Measurements from ENCODE around the gene ACAA1.
"Not testable (repeated sequence)": the region's sequence is repeated elsewhere in the genome, so short reads cannot be mapped to it uniquely, and the experiment has no call there.

The ACAA1 gene

DNA sequence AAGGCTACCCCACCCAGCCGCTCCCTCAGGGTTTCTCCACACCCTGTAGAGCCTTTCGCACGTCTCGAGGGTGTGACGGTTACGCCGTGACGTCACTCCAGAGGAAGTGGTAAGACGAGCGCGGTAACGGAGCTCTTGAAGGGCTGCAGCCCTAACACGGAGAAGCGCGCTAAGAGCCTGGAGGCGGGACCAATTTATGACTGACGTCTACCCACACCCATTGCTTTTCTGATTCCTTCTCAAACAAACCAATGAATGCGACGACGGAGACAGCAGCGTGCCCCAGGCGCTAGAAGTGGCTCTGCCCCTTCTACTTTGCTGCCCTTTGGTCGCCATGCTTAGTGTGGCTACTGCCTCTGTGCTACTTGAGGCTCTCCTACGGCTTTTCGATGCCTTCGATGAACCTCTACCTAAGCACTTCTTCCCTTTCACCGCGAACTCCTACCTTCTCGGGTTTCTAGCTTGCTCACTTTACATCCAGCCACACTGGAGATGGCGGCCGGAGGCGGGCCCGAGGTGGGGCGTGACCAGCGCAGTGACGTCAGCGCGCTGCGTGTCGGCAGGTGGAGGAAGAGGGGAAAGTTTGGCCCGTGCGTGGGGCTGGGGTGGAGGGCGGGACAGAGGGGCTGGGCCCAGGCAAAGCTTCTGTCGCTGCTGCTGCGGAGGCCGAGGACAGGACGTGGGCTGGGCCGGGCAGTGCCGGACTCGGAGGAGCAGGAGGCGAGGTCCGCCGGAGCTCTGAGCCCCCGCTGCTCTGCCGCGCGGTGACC, 28.2 kb upstream of the ACAA1 start, which contains the start of gene OXSR1:
Gene OXSR1 (plus strand): TSS at position 586 of the 770 bp plus-strand sequence. CDS start 340 bp downstream, outside the sequence.
- no peaks in the 10 kb centered on the region for H3K36me3 ChIP-seq (ENCODE audit: control insufficient read depth in 5 of 5, insufficient read depth in 5 of 5, low read length in 5 of 5)
- H3K4me1 ChIP-seq (ENCODE audit: control insufficient read depth in 5 of 5, insufficient read depth in 5 of 5, low read length in 5 of 5), result peaks cover 2 to 27% (median 17%) of the 10 kb centered on the region in 5 donors
- H3K9ac ChIP-seq (ENCODE audit: low read length in 5 of 5), result peak within 1 kb of the TSS; percentile 72 to 98 (median 87)
- H3K9me3 ChIP-seq (ENCODE audit: control insufficient read depth in 5 of 5, low read length in 5 of 5), result no peaks in the 10 kb centered on the region
- H3K27ac ChIP-seq (ENCODE audit: low read depth, low read length), result peak within 1 kb of the TSS; percentile 98
- H3K27me3 ChIP-seq (ENCODE audit: control insufficient read depth in 5 of 5, insufficient read depth in 4 of 5, low read length in 5 of 5), result no peaks in the 10 kb centered on the region
- H3K4me3 ChIP-seq (ENCODE audit: low read depth in 1 of 5, low read length in 5 of 5), result peak within 1 kb of the TSS; percentile 73 to 95 (median 84)

DNA sequence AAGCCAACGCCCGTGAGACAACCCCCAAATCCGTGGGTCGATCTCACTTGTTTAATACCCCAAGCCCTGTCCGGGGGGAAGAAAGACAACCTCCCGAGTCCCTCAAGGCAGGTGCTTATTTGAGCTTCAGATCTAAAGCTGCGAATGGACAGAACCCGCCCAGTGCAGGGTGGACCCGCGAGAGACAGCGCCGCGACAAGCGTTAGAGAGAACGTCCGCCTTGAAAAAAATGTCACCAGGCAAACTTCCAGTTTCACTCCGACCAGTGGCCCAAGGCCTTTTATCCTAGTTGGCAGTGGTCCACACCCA, 27.7 kb upstream of the ACAA1 start:
- peak overlapping the region; percentile 72 to 98 (median 81) for H3K9ac ChIP-seq (ENCODE audit: low read length in 5 of 5)
- peak overlapping the region; percentile 61 to 95 (median 84) for H3K4me3 ChIP-seq (ENCODE audit: low read depth in 1 of 5, low read length in 5 of 5)
- peaks cover 2 to 27% (median 17%) of the 10 kb centered on the region in 5 donors for H3K4me1 ChIP-seq (ENCODE audit: control insufficient read depth in 5 of 5, insufficient read depth in 5 of 5, low read length in 5 of 5)
- no peaks in the 10 kb centered on the region for H3K36me3 ChIP-seq (ENCODE audit: control insufficient read depth in 5 of 5, insufficient read depth in 5 of 5, low read length in 5 of 5)
- no peaks in the 10 kb centered on the region for H3K9me3 ChIP-seq (ENCODE audit: control insufficient read depth in 5 of 5, low read length in 5 of 5)
- no peaks in the 10 kb centered on the region for H3K27me3 ChIP-seq (ENCODE audit: control insufficient read depth in 5 of 5, insufficient read depth in 4 of 5, low read length in 5 of 5)
- peak overlapping the region; percentile 98 for H3K27ac ChIP-seq (ENCODE audit: low read depth, low read length)

DNA sequence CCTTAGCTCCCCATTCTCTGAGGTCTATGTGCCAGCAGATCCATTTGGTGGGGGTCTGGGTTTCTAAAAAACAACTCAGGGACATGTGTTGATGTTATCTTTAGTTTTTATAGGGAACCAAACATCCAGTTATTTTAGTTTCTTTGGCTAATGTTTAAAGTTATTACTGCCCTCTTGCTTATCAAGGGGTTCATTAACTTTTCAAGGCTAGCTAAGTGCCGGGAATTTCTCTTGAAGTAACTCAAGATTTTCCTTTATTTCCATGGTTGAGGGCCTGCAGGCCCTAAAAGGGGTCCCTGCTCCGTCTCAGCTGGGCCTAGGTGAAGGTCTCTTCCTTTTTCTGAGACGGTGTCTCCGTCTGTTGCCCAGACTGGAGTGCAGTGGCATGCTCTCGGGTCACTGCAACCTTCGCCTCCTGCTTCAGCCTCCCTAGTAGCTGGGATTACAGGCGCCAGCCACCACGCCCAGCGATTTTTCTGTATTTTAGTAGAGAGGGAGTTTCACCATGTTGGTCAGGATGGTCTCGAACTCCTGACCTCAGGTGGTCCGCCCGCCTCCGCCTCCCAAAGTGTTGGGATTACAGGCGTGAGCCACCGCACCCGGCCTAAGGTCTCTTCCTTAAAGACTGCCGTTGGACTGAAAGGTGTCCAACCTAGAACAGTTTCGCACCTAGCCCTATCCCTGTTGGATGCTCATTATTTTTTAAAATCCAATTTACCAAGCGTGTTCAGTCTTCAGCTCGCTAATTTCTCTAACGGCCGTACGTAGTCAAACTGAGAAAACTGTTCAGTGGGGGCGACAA, 27.1 kb upstream of the ACAA1 start:
- no peaks in the 10 kb centered on the region for H3K36me3 ChIP-seq (ENCODE audit: control insufficient read depth in 5 of 5, insufficient read depth in 5 of 5, low read length in 5 of 5)
- no peaks in the 10 kb centered on the region for H3K27me3 ChIP-seq (ENCODE audit: control insufficient read depth in 5 of 5, insufficient read depth in 4 of 5, low read length in 5 of 5)
- peak overlapping the region; percentile 98 for H3K27ac ChIP-seq (ENCODE audit: low read depth, low read length)
- H3K9ac ChIP-seq (ENCODE audit: low read length in 5 of 5), result peak overlapping the region; percentile 72 to 98 (median 81)
- no peaks in the 10 kb centered on the region for H3K9me3 ChIP-seq (ENCODE audit: control insufficient read depth in 5 of 5, low read length in 5 of 5)
- peak overlapping the region; percentile 61 to 95 (median 84) for H3K4me3 ChIP-seq (ENCODE audit: low read depth in 1 of 5, low read length in 5 of 5)
- peaks cover 2 to 27% (median 17%) of the 10 kb centered on the region in 5 donors for H3K4me1 ChIP-seq (ENCODE audit: control insufficient read depth in 5 of 5, insufficient read depth in 5 of 5, low read length in 5 of 5)

DNA sequence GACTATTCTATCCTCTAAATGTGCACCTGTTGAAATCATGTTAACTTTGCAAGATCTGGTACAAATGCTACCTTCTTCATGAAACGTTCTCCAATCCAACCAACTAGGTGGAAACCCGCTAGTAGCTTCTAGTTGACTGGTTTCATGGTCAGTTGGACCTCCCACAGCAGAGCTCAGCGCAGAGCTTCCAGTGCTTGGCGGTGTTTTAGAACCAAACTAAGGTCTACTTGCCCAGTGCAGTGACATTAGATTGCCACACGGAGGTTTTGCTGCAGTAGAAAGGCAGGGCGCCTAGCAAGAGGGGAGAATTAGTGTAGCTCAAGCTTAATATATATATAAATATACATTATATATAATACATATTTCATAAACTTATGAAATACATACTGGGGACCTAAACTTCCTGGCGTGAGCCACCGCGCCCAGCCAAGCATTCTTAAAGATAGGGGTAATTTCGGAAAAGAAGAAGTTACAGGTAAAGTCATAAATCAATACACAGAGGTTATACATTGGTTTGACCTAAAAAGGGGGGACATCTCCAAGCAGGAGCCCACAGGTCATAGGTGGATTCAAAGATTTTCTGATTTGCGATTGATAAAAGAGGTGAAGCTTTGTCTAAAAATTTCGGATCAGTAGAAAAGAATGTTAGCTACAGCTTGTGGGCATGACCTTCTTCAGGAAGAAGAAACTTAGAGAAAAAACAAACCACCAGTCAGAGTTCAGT, 26.4 kb upstream of the ACAA1 start:
- H3K27me3 ChIP-seq (ENCODE audit: control insufficient read depth in 5 of 5, insufficient read depth in 4 of 5, low read length in 5 of 5), result no peaks in the 10 kb centered on the region
- H3K9ac ChIP-seq (ENCODE audit: low read length in 5 of 5), result no peak overlapping the region
- no peak overlapping the region for H3K4me3 ChIP-seq (ENCODE audit: low read depth in 1 of 5, low read length in 5 of 5)
- peak overlapping the region; percentile 98 for H3K27ac ChIP-seq (ENCODE audit: low read depth, low read length)
- peaks cover 2 to 27% (median 17%) of the 10 kb centered on the region in 5 donors for H3K4me1 ChIP-seq (ENCODE audit: control insufficient read depth in 5 of 5, insufficient read depth in 5 of 5, low read length in 5 of 5)
- no peaks in the 10 kb centered on the region for H3K9me3 ChIP-seq (ENCODE audit: control insufficient read depth in 5 of 5, low read length in 5 of 5)
- H3K36me3 ChIP-seq (ENCODE audit: control insufficient read depth in 5 of 5, insufficient read depth in 5 of 5, low read length in 5 of 5), result no peaks in the 10 kb centered on the region

DNA sequence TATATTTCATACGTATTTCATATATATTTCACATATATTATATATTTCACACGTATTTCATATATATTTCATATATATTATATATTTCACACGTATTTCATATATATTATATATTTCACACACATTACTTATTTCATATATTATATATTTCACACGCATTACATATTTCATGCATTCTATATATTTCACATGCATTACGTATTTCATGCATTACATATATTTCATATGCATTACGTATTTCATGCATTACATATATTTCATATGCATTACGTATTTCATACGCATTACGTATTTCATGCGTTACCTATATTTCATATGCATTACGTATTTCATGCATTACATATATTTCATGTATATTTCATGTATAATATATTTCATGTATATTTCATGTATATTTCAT, 23.8 kb upstream of the ACAA1 start:
- H3K27me3 ChIP-seq (ENCODE audit: control insufficient read depth in 5 of 5, insufficient read depth in 4 of 5, low read length in 5 of 5); H3K36me3 ChIP-seq (ENCODE audit: control insufficient read depth in 5 of 5, insufficient read depth in 5 of 5, low read length in 5 of 5); H3K27ac ChIP-seq (ENCODE audit: low read depth, low read length); H3K4me3 ChIP-seq (ENCODE audit: low read depth in 1 of 5, low read length in 5 of 5); H3K9me3 ChIP-seq (ENCODE audit: control insufficient read depth in 5 of 5, low read length in 5 of 5); H3K4me1 ChIP-seq (ENCODE audit: control insufficient read depth in 5 of 5, insufficient read depth in 5 of 5, low read length in 5 of 5); H3K9ac ChIP-seq (ENCODE audit: low read length in 5 of 5): not testable (repeated sequence)

DNA sequence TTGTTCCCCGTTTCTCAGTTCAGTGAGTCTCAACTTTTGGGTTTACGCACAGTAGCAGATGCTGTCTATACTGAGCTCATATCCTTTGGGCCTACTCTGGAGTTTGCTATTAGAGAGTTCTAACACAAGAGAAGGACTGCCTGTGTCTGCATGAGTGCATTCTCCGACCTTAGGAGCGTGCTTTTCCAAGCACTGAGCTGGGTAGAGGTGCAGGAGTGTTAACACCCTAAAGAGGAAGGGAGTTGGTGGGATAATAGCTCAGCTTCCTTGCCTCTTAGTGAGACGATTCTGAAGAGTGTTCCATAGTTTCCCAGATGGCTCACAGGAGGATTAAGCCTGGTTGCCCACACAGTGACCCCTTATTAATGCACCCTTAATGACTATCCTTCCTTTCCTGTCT, 21.5 kb upstream of the ACAA1 start:
- no peak overlapping the region for H3K9ac ChIP-seq (ENCODE audit: low read length in 5 of 5)
- no peaks in the 10 kb centered on the region for H3K9me3 ChIP-seq (ENCODE audit: control insufficient read depth in 5 of 5, low read length in 5 of 5)
- H3K27ac ChIP-seq (ENCODE audit: low read depth, low read length), result no peak overlapping the region
- no peaks in the 10 kb centered on the region for H3K36me3 ChIP-seq (ENCODE audit: control insufficient read depth in 5 of 5, insufficient read depth in 5 of 5, low read length in 5 of 5)
- H3K27me3 ChIP-seq (ENCODE audit: control insufficient read depth in 5 of 5, insufficient read depth in 4 of 5, low read length in 5 of 5), result no peaks in the 10 kb centered on the region
- no peaks in the 10 kb centered on the region for H3K4me1 ChIP-seq (ENCODE audit: control insufficient read depth in 5 of 5, insufficient read depth in 5 of 5, low read length in 5 of 5)
- no peak overlapping the region for H3K4me3 ChIP-seq (ENCODE audit: low read depth in 1 of 5, low read length in 5 of 5)

DNA sequence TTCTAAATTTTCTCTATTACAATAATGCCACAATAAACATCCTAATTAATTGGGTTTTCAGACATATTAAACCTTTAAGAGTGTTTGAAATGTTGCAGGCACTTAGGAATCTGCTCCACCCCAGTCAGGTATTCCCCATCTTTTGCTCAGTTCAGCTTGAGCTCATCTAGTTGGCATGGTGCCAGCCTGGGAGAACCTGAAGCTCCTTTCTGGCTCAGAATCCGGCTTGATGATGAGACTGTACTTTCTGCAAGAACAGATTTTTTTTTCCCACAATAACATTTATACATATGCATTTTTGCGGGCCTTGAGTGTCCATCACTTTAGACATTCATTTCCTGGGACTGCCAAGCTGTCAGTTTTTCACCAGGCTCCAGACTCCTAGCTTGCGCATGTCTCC, 20.7 kb upstream of the ACAA1 start:
- H3K27ac ChIP-seq (ENCODE audit: low read depth, low read length), result no peak overlapping the region
- no peak overlapping the region for H3K9ac ChIP-seq (ENCODE audit: low read length in 5 of 5)
- no peak overlapping the region for H3K4me3 ChIP-seq (ENCODE audit: low read depth in 1 of 5, low read length in 5 of 5)
- H3K36me3 ChIP-seq (ENCODE audit: control insufficient read depth in 5 of 5, insufficient read depth in 5 of 5, low read length in 5 of 5), result no peaks in the 10 kb centered on the region
- H3K27me3 ChIP-seq (ENCODE audit: control insufficient read depth in 5 of 5, insufficient read depth in 4 of 5, low read length in 5 of 5), result no peaks in the 10 kb centered on the region
- H3K9me3 ChIP-seq (ENCODE audit: control insufficient read depth in 5 of 5, low read length in 5 of 5), result no peaks in the 10 kb centered on the region
- no peaks in the 10 kb centered on the region for H3K4me1 ChIP-seq (ENCODE audit: control insufficient read depth in 5 of 5, insufficient read depth in 5 of 5, low read length in 5 of 5)

DNA sequence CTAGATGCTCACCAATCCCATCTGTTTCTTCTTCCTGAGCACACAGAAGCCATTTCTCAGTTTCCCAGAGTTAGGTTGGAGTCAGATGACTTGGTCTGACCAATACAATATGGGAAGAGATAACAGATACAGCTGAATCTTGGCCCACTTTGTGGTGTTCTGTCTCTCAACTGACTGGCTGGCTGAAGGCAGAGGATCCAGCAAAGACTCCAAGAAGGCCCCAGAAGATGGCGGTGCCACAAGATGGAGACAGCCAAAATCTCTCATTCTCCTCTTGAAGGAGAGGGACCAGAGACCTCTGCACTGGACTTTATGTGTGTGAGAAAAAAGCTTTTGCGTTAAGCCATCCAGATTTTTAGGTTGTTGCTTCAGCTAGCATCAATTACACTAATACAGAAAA, 20.2 kb upstream of the ACAA1 start:
- Histone ChIP-seq H3K4me1 (ENCODE audit: control insufficient read depth in 5 of 5, insufficient read depth in 5 of 5, low read length in 5 of 5) (no peaks in the 10 kb centered on the region), H3K36me3 (ENCODE audit: control insufficient read depth in 5 of 5, insufficient read depth in 5 of 5, low read length in 5 of 5) (no peaks in the 10 kb centered on the region), H3K9ac (ENCODE audit: low read length in 5 of 5) (no peak overlapping the region), H3K27me3 (ENCODE audit: control insufficient read depth in 5 of 5, insufficient read depth in 4 of 5, low read length in 5 of 5) (no peaks in the 10 kb centered on the region), H3K27ac (ENCODE audit: low read depth, low read length) (no peak overlapping the region), H3K9me3 (ENCODE audit: control insufficient read depth in 5 of 5, low read length in 5 of 5) (no peaks in the 10 kb centered on the region), H3K4me3 (ENCODE audit: low read depth in 1 of 5, low read length in 5 of 5) (no peak overlapping the region)

DNA sequence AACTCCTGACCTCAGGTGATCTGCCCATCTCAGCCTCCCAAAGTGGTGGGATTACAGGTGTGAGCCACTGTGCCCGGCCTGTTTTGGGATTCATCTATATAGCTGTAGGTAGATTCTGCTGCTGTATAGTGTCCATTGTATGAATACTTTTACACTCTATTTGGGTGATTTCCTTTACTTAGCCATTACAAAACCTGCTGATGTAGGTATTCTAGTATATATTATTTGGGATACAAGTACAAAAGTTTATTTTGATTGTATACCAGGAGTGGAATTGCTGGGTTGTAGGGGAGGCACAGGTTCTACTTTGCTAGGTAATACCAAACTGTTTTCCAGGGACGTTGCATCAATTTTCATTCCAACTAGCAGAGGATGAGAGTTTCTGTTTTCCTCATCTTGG, 18.9 kb upstream of the ACAA1 start:
- no peaks in the 10 kb centered on the region for H3K4me1 ChIP-seq (ENCODE audit: control insufficient read depth in 5 of 5, insufficient read depth in 5 of 5, low read length in 5 of 5)
- H3K9me3 ChIP-seq (ENCODE audit: control insufficient read depth in 5 of 5, low read length in 5 of 5), result no peaks in the 10 kb centered on the region
- H3K27me3 ChIP-seq (ENCODE audit: control insufficient read depth in 5 of 5, insufficient read depth in 4 of 5, low read length in 5 of 5), result no peaks in the 10 kb centered on the region
- no peak overlapping the region for H3K27ac ChIP-seq (ENCODE audit: low read depth, low read length)
- no peak overlapping the region for H3K9ac ChIP-seq (ENCODE audit: low read length in 5 of 5)
- no peaks in the 10 kb centered on the region for H3K36me3 ChIP-seq (ENCODE audit: control insufficient read depth in 5 of 5, insufficient read depth in 5 of 5, low read length in 5 of 5)
- no peak overlapping the region for H3K4me3 ChIP-seq (ENCODE audit: low read depth in 1 of 5, low read length in 5 of 5)

All from subcutaneous abdominal adipose tissue (tissue), 5 donors.